HEK293 (cell line): ENCODE results near the gene PIM2.
A peak's percentile ranks its signal among the peaks of the same experiment; 100 is the strongest.

Experiments used
- GLIS1 ChIP-seq: fragments of 450-650 bp; formaldehyde crosslinking; IDR thresholded peaks from 2 replicates; pipeline ENCODE4 v1.5.1; 2016; ENCODE audit warnings: missing biosample characterization, missing genetic modification characterization
- KLF10 ChIP-seq: fragments of 450-650 bp; IDR thresholded peaks from 2 replicates; pipeline ENCODE4 v1.5.1; 2018; ENCODE audit warnings: missing biosample characterization, mild to moderate bottlenecking, missing genetic modification characterization
- KLF16 ChIP-seq: fragments of 450-650 bp; formaldehyde crosslinking; IDR thresholded peaks from 2 replicates; pipeline ENCODE4 v1.5.1; 2017; ENCODE audit warnings: missing biosample characterization, missing genetic modification characterization
- KLF7 ChIP-seq: fragments of 450-650 bp; formaldehyde crosslinking; IDR thresholded peaks from 2 replicates; pipeline ENCODE4 v1.5.1; 2016; ENCODE audit warnings: missing biosample characterization, missing genetic modification characterization, borderline replicate concordance
- KLF8 ChIP-seq: fragments of 450-650 bp; formaldehyde crosslinking; IDR thresholded peaks from 2 replicates; pipeline ENCODE4 v1.5.1; 2016; ENCODE audit warnings: missing biosample characterization, missing genetic modification characterization
- MYNN ChIP-seq: fragments of 450-650 bp; formaldehyde crosslinking; IDR thresholded peaks from 2 replicates; pipeline ENCODE4 v1.5.1; 2016; ENCODE audit warnings: missing biosample characterization, missing genetic modification characterization, borderline replicate concordance
- PBX3 ChIP-seq: sonication (generic); formaldehyde crosslinking; IDR thresholded peaks from 2 replicates; pipeline ENCODE4 v1.8.1; 2022; ENCODE audit warnings: mild to moderate bottlenecking, moderate library complexity, missing genetic modification reagents
- PRDM2 ChIP-seq: fragments of 450-650 bp; formaldehyde crosslinking; IDR thresholded peaks from 2 replicates; pipeline ENCODE4 v1.5.1; 2016; ENCODE audit warnings: missing biosample characterization, missing genetic modification characterization, borderline replicate concordance
- SCRT2 ChIP-seq: fragments of 450-650 bp; formaldehyde crosslinking; IDR thresholded peaks from 2 replicates; pipeline ENCODE4 v1.5.1; 2016; ENCODE audit warnings: missing biosample characterization, missing genetic modification characterization
- SP2 ChIP-seq: fragments of 450-650 bp; formaldehyde crosslinking; IDR thresholded peaks from 2 replicates; pipeline ENCODE4 v1.5.1; 2016; ENCODE audit warnings: missing biosample characterization, missing genetic modification characterization
- SP3 ChIP-seq: fragments of 450-650 bp; formaldehyde crosslinking; IDR thresholded peaks from 2 replicates; pipeline ENCODE4 v1.5.1; 2016; ENCODE audit warnings: missing biosample characterization, missing genetic modification characterization
- YY1 ChIP-seq: fragments of 450-650 bp; formaldehyde crosslinking; IDR thresholded peaks from 2 replicates; pipeline ENCODE4 v1.5.1; 2018; ENCODE audit warnings: missing biosample characterization, missing genetic modification characterization
- ZBTB48 ChIP-seq: fragments of 450-650 bp; formaldehyde crosslinking; IDR thresholded peaks from 2 replicates; pipeline ENCODE4 v1.5.1; 2016; ENCODE audit warnings: missing biosample characterization, missing genetic modification characterization
- ZEB2 ChIP-seq: fragments of 450-650 bp; formaldehyde crosslinking; IDR thresholded peaks from 2 replicates; pipeline ENCODE4 v1.5.1; 2016; ENCODE audit warnings: missing biosample characterization, missing genetic modification characterization
- ZNF433 ChIP-seq: fragments of 450-650 bp; formaldehyde crosslinking; IDR thresholded peaks from 2 replicates; pipeline ENCODE4 v1.5.1; 2016; ENCODE audit warnings: missing biosample characterization, missing genetic modification characterization, low read depth
- ZNF501 ChIP-seq: fragments of 450-650 bp; formaldehyde crosslinking; IDR thresholded peaks from 2 replicates; pipeline ENCODE4 v1.5.1; 2016; ENCODE audit warnings: missing biosample characterization, missing genetic modification characterization
- ZNF549 ChIP-seq: fragments of 450-650 bp; IDR thresholded peaks from 2 replicates; pipeline ENCODE4 v1.5.1; 2018; ENCODE audit warnings: missing biosample characterization, missing genetic modification characterization, mild to moderate bottlenecking, inconsistent platforms, moderate library complexity
- ZNF629 ChIP-seq: fragments of 450-650 bp; formaldehyde crosslinking; IDR thresholded peaks from 2 replicates; pipeline ENCODE4 v1.5.1; 2017; ENCODE audit warnings: missing biosample characterization, missing genetic modification characterization
- ZNF677 ChIP-seq: fragments of 450-650 bp; IDR thresholded peaks from 2 replicates; pipeline ENCODE4 v1.5.0; 2018; ENCODE audit warnings: missing biosample characterization, mild to moderate bottlenecking, missing genetic modification characterization, moderate library complexity
- ZNF76 ChIP-seq: fragments of 450-650 bp; formaldehyde crosslinking; IDR thresholded peaks from 2 replicates; pipeline ENCODE4; 2016; ENCODE audit warnings: low read depth, missing biosample characterization, missing genetic modification characterization, borderline replicate concordance
- ZXDB ChIP-seq: fragments of 450-650 bp; formaldehyde crosslinking; IDR thresholded peaks from 2 replicates; pipeline ENCODE4 v1.5.1; 2016; ENCODE audit warnings: missing biosample characterization, missing genetic modification characterization
- TF ChIP-seq, protein P1 (sequence below): fragments of 450-650 bp; formaldehyde crosslinking; conservative IDR thresholded peaks from 2 replicates; pipeline ENCODE4 v1.5.1; 2016; ENCODE audit warnings: low read depth, missing biosample characterization, missing genetic modification characterization
- TF ChIP-seq, protein P2 (sequence below): fragments of 450-650 bp; formaldehyde crosslinking; IDR thresholded peaks from 2 replicates; pipeline ENCODE4 v1.5.1; 2016; ENCODE audit warnings: missing biosample characterization, missing genetic modification characterization
- TF ChIP-seq, protein P3 (sequence below): fragments of 450-650 bp; formaldehyde crosslinking; IDR thresholded peaks from 2 replicates; pipeline ENCODE4 v1.5.1; 2016; ENCODE audit warnings: missing biosample characterization, missing genetic modification characterization

PIM2 gene

DNA sequence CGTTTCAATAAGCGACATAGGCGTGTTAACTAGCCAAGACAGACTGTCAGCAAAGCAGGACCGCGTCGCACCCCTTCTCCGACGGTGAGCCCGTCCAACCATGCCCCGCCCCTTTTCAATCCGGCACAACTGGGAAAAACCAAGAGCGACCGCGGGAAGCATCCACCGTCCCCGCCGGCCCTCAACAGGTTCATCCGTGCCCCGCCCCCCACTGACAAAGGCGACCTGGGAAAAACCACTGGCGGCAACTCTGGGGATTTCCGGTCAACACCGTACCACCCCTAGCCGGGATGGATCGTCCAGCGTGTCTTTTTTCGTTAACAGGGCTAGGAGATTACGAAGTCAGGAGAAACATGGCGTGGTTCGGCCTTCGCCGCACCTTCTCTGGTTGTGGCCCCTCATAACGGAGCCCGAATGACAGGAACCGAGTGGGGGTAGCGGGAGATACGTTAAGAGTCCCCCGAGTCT, 21.6 kb downstream of the PIM2 start (continued):
- TF ChIP-seq ZXDB (tag by site-specific recombination) (peak; percentile 33; the same call in 1 of the 2 replicates), KLF10 (tag by site-specific recombination) (peak; percentile 45; the same call in 1 of the 2 replicates), SP2 (peak; percentile 29), ZNF433 (tag by site-specific recombination) (no peak), KLF16 (tag by site-specific recombination) (peak; percentile 52; the same call in 1 of the 2 replicates), GLIS1 (peak; percentile 31; the same call in 1 of the 2 replicates), SCRT2 (tag by site-specific recombination) (peak; percentile 100), ZNF677 (tag by site-specific recombination) (no peak), ZNF501 (0 out of 2 replicates have a peak, but pooled peaks have one; percentile 17), ZEB2 (tag by site-specific recombination) (peak; percentile 29; the same call in 1 of the 2 replicates), KLF8 (peak; percentile 49; the same call in 1 of the 2 replicates), ZNF76 (tag by site-specific recombination) (peak; percentile 81), ZBTB48 (0 out of 2 replicates have a peak, but pooled peaks have one; percentile 30), YY1 (tag by site-specific recombination) (peak; percentile 78), ZNF549 (tag by site-specific recombination) (no peak), PBX3 (CRISPR knock-in tag) (no peak), KLF7 (tag by site-specific recombination) (peak; percentile 17; the same call in 1 of the 2 replicates), ZNF629 (0 out of 2 replicates have a peak, but pooled peaks have one; percentile 13), SP3 (peak; percentile 32), PRDM2 (tag by site-specific recombination) (no peak), MYNN (tag by site-specific recombination) (peak; percentile 61; the same call in 1 of the 2 replicates)
- TF ChIP-seq, protein P1, sequence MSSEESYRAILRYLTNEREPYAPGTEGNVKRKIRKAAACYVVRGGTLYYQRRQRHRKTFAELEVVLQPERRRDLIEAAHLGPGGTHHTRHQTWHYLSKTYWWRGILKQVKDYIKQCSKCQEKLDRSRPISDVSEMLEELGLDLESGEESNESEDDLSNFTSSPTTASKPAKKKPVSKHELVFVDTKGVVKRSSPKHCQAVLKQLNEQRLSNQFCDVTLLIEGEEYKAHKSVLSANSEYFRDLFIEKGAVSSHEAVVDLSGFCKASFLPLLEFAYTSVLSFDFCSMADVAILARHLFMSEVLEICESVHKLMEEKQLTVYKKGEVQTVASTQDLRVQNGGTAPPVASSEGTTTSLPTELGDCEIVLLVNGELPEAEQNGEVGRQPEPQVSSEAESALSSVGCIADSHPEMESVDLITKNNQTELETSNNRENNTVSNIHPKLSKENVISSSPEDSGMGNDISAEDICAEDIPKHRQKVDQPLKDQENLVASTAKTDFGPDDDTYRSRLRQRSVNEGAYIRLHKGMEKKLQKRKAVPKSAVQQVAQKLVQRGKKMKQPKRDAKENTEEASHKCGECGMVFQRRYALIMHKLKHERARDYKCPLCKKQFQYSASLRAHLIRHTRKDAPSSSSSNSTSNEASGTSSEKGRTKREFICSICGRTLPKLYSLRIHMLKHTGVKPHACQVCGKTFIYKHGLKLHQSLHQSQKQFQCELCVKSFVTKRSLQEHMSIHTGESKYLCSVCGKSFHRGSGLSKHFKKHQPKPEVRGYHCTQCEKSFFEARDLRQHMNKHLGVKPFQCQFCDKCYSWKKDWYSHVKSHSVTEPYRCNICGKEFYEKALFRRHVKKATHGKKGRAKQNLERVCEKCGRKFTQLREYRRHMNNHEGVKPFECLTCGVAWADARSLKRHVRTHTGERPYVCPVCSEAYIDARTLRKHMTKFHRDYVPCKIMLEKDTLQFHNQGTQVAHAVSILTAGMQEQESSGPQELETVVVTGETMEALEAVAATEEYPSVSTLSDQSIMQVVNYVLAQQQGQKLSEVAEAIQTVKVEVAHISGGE: peak; percentile 29; the same call in 1 of the 2 replicates
- TF ChIP-seq, protein P2, sequence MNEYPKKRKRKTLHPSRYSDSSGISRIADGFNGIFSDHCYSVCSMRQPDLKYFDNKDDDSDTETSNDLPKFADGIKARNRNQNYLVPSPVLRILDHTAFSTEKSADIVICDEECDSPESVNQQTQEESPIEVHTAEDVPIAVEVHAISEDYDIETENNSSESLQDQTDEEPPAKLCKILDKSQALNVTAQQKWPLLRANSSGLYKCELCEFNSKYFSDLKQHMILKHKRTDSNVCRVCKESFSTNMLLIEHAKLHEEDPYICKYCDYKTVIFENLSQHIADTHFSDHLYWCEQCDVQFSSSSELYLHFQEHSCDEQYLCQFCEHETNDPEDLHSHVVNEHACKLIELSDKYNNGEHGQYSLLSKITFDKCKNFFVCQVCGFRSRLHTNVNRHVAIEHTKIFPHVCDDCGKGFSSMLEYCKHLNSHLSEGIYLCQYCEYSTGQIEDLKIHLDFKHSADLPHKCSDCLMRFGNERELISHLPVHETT (tag by site-specific recombination): 0 out of 2 replicates have a peak, but pooled peaks have one; percentile 24
- TF ChIP-seq, protein P3, sequence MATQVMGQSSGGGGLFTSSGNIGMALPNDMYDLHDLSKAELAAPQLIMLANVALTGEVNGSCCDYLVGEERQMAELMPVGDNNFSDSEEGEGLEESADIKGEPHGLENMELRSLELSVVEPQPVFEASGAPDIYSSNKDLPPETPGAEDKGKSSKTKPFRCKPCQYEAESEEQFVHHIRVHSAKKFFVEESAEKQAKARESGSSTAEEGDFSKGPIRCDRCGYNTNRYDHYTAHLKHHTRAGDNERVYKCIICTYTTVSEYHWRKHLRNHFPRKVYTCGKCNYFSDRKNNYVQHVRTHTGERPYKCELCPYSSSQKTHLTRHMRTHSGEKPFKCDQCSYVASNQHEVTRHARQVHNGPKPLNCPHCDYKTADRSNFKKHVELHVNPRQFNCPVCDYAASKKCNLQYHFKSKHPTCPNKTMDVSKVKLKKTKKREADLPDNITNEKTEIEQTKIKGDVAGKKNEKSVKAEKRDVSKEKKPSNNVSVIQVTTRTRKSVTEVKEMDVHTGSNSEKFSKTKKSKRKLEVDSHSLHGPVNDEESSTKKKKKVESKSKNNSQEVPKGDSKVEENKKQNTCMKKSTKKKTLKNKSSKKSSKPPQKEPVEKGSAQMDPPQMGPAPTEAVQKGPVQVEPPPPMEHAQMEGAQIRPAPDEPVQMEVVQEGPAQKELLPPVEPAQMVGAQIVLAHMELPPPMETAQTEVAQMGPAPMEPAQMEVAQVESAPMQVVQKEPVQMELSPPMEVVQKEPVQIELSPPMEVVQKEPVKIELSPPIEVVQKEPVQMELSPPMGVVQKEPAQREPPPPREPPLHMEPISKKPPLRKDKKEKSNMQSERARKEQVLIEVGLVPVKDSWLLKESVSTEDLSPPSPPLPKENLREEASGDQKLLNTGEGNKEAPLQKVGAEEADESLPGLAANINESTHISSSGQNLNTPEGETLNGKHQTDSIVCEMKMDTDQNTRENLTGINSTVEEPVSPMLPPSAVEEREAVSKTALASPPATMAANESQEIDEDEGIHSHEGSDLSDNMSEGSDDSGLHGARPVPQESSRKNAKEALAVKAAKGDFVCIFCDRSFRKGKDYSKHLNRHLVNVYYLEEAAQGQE (tag by site-specific recombination): 0 out of 2 replicates have a peak, but pooled peaks have one; percentile 15
